ENCODE measurements around the gene OXA1L. TPM values are rescaled to one million over a fixed set of nuclear protein-coding genes. Genes with fewer than 3 reads are reported as not detected.

Gene OXA1L
- total RNA-seq, 1 donor from 2014 or later, result 81.2 TPM

DNA sequence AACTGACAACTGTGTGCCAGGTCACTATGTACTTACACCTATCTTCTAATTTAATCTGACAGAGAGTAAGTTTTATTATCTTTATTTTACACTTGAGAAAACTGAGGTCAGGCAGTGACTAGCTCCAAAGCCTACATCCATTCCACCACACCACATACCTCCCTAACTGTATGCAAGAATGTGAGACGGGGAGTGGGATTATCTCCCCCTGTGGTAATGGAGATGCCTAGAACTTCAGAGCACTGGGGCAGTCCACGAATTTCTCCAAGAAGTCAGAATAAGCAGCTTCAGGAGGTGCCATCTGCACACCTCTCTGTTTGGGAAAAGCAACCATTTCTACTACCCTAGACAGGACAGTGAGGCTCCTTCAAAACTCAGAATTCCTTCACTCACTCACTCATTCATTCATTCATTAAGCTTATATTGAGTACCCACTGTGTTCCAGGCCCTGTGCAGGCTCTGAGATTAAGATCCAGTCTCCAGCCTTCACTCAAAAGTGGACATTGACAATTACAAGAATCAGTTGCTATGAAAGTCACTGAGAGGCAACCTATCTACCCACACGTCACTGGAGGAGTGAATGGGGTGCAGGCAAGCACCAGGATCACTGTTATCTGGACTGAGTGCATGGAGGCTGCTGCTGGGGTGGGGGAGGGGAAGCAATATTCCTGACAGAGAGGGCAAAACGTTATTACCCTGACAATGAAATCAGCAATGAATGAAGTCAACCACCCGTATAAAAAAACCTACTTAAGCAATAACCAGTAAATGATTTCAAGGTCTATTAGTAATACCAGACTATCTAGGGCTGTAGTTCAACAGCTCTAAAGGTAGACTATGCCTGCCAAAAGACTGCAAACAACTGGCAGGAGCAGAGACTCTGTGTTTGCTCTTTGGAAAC, 30.8 kb downstream of the OXA1L start:
- no peak for FAIRE-seq
- no peak overlapping the region for H3K4me3 ChIP-seq (ENCODE audit: insufficient read depth, low read depth, low read length)
- no peak overlapping the region for H3K4me2 ChIP-seq (ENCODE audit: low read length)
- H4K20me1 ChIP-seq (ENCODE audit: insufficient read depth, low read length), result no peaks in the 10 kb centered on the region
- peaks cover 10% of the 10 kb centered on the region for H3K36me3 Mint-ChIP-seq (ENCODE audit: low read depth, unreplicated experiment)
- H3K4me3 Mint-ChIP-seq (ENCODE audit: unreplicated experiment), result no peak overlapping the region
- H3K27ac Mint-ChIP-seq (ENCODE audit: unreplicated experiment), result no peak overlapping the region
- no peak overlapping the region for H2AFZ ChIP-seq (ENCODE audit: low read depth, low read length)
- no peaks in the 10 kb centered on the region for H3K79me2 ChIP-seq (ENCODE audit: insufficient read depth, low read length)
- H3K4me1 ChIP-seq (ENCODE audit: insufficient read depth, low read length), result no peaks in the 10 kb centered on the region
- no peak overlapping the region for H3K9ac ChIP-seq (ENCODE audit: low read length)
- peaks cover 23% of the 10 kb centered on the region for H3K27me3 ChIP-seq (ENCODE audit: insufficient read depth, low read length)
- H3K9me3 ChIP-seq (ENCODE audit: insufficient read depth, low read depth, low read length), result no peaks in the 10 kb centered on the region
- peaks cover 4% of the 10 kb centered on the region for H3K9me3 Mint-ChIP-seq (ENCODE audit: unreplicated experiment)
- H3K27ac ChIP-seq (ENCODE audit: low read depth, low read length), result no peak overlapping the region
- no peaks in the 10 kb centered on the region for H3K36me3 ChIP-seq (ENCODE audit: insufficient read depth, low read length)
- no peaks in the 10 kb centered on the region for H3K27me3 Mint-ChIP-seq (ENCODE audit: low read depth, unreplicated experiment)
- DNase-seq (ENCODE audit: low read depth), result no peak
- TF ChIP-seq EZH2 (IDR thresholded peaks at IDR 0.05; ENCODE audit: insufficient read depth, low read length), result no peak
- TF ChIP-seq, protein P1, sequence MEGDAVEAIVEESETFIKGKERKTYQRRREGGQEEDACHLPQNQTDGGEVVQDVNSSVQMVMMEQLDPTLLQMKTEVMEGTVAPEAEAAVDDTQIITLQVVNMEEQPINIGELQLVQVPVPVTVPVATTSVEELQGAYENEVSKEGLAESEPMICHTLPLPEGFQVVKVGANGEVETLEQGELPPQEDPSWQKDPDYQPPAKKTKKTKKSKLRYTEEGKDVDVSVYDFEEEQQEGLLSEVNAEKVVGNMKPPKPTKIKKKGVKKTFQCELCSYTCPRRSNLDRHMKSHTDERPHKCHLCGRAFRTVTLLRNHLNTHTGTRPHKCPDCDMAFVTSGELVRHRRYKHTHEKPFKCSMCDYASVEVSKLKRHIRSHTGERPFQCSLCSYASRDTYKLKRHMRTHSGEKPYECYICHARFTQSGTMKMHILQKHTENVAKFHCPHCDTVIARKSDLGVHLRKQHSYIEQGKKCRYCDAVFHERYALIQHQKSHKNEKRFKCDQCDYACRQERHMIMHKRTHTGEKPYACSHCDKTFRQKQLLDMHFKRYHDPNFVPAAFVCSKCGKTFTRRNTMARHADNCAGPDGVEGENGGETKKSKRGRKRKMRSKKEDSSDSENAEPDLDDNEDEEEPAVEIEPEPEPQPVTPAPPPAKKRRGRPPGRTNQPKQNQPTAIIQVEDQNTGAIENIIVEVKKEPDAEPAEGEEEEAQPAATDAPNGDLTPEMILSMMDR (IDR thresholded peaks at IDR 0.05; ENCODE audit: insufficient read depth, low read depth, low read length), result no peak
- H3K4me1 Mint-ChIP-seq (ENCODE audit: low read depth, unreplicated experiment), result no peaks in the 10 kb centered on the region

DNA sequence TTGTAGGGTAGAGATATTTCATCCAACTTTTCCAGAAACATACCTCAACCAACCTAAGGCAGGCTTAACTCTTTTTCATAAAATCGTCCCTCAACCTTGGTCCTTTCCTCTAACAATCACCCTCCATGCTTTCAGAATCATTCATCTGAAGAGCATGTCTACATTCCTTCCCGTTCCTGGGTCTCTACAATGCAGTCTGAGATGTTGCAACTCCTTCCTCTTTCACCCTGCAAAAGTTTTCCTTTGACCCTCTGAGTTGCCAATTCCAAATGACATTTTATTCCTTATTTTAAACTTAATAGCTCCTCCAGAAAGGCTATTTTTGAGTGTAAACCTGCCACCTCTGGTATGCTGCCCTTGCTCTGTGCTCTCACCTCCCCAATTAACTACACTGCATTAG, 32.0 kb downstream of the OXA1L start:
- Histone ChIP-seq H3K4me3 (ENCODE audit: insufficient read depth, low read depth, low read length) (no peak overlapping the region), H3K79me2 (ENCODE audit: insufficient read depth, low read length) (no peaks in the 10 kb centered on the region), H3K9ac (ENCODE audit: low read length) (no peak overlapping the region), H3K9me3 (ENCODE audit: insufficient read depth, low read depth, low read length) (no peaks in the 10 kb centered on the region), H3K4me2 (ENCODE audit: low read length) (no peak overlapping the region), H3K4me1 (ENCODE audit: insufficient read depth, low read length) (no peaks in the 10 kb centered on the region), H2AFZ (ENCODE audit: low read depth, low read length) (no peak overlapping the region), H4K20me1 (ENCODE audit: insufficient read depth, low read length) (no peaks in the 10 kb centered on the region), H3K27me3 (ENCODE audit: insufficient read depth, low read length) (peaks cover 23% of the 10 kb centered on the region), H3K36me3 (ENCODE audit: insufficient read depth, low read length) (no peaks in the 10 kb centered on the region), H3K27ac (ENCODE audit: low read depth, low read length) (no peak overlapping the region)
- Mint-ChIP-seq H3K27me3 (ENCODE audit: low read depth, unreplicated experiment) (no peaks in the 10 kb centered on the region), H3K4me1 (ENCODE audit: low read depth, unreplicated experiment) (no peaks in the 10 kb centered on the region), H3K4me3 (ENCODE audit: unreplicated experiment) (no peak overlapping the region), H3K27ac (ENCODE audit: unreplicated experiment) (no peak overlapping the region), H3K9me3 (ENCODE audit: unreplicated experiment) (peaks cover 4% of the 10 kb centered on the region), H3K36me3 (ENCODE audit: low read depth, unreplicated experiment) (peaks cover 10% of the 10 kb centered on the region)
- TF ChIP-seq EZH2 (IDR thresholded peaks at IDR 0.05; ENCODE audit: insufficient read depth, low read length), result no peak
- TF ChIP-seq, protein P1 (IDR thresholded peaks at IDR 0.05; ENCODE audit: insufficient read depth, low read depth, low read length), result no peak
- DNase-seq (ENCODE audit: low read depth), result no peak
- no peak for FAIRE-seq

DNA sequence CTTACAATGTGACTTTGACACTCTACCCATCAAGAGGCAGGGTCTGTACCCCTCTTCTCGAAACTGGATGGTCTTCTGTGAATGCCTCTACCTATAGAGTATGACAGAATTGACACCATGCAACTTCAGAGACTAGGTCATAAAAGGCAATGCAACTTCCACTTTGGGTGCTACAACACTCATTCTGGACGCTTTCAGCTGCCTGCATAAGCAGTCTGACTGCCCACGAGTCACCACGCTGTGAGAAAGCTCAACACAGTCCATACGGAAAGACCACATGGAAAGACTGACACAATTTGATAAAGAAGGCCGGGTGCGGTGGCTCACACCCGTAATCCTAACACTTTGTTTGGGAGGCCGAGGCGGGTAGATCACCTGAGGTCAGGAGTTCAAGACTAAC, 33.9 kb downstream of the OXA1L start:
- Histone ChIP-seq H2AFZ (ENCODE audit: low read depth, low read length) (no peak overlapping the region), H3K27me3 (ENCODE audit: insufficient read depth, low read length) (peaks cover 25% of the 10 kb centered on the region), H3K79me2 (ENCODE audit: insufficient read depth, low read length) (no peaks in the 10 kb centered on the region), H3K36me3 (ENCODE audit: insufficient read depth, low read length) (no peaks in the 10 kb centered on the region), H3K9ac (ENCODE audit: low read length) (no peak overlapping the region), H3K9me3 (ENCODE audit: insufficient read depth, low read depth, low read length) (no peaks in the 10 kb centered on the region), H3K4me3 (ENCODE audit: insufficient read depth, low read depth, low read length) (no peak overlapping the region), H4K20me1 (ENCODE audit: insufficient read depth, low read length) (no peaks in the 10 kb centered on the region), H3K4me2 (ENCODE audit: low read length) (no peak overlapping the region), H3K4me1 (ENCODE audit: insufficient read depth, low read length) (no peaks in the 10 kb centered on the region), H3K27ac (ENCODE audit: low read depth, low read length) (no peak overlapping the region)
- TF ChIP-seq EZH2 (IDR thresholded peaks at IDR 0.05; ENCODE audit: insufficient read depth, low read length), result no peak
- TF ChIP-seq, protein P1 (IDR thresholded peaks at IDR 0.05; ENCODE audit: insufficient read depth, low read depth, low read length), result no peak
- H3K4me1 Mint-ChIP-seq (ENCODE audit: low read depth, unreplicated experiment), result no peaks in the 10 kb centered on the region
- DNase-seq (ENCODE audit: low read depth) (no peak), FAIRE-seq (no peak)
- no peak overlapping the region for H3K4me3 Mint-ChIP-seq (ENCODE audit: unreplicated experiment)
- H3K27me3 Mint-ChIP-seq (ENCODE audit: low read depth, unreplicated experiment), result peaks cover 3% of the 10 kb centered on the region
- H3K9me3 Mint-ChIP-seq (ENCODE audit: unreplicated experiment), result peaks cover 4% of the 10 kb centered on the region
- H3K36me3 Mint-ChIP-seq (ENCODE audit: low read depth, unreplicated experiment), result peaks cover 10% of the 10 kb centered on the region
- no peak overlapping the region for H3K27ac Mint-ChIP-seq (ENCODE audit: unreplicated experiment)
